Measurements from ENCODE around the gene CCDC91.

Gene CCDC91

DNA sequence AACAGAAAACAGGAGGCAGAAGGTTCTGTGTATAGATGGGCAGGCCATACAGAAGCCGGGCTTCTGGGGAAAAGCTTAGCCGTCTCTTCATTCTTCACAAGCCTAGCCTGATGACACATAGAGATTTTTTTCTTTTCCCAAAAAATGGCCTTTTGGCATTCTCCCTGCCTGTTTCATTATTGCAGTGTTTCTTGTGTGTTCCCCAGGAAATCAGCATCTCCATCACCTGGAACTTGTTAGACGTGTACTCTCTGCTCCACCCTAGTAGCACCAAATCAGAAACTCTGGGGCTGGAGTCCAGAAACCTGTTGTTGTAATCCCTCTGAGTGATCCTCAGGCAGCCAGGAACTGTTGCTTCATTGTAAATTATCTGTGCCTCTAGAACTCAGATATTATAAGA is 388.1 kb downstream of the CCDC91 start:
- Histone ChIP-seq H3K14ac (ENCODE audit: low read length in 2 of 2) (no peak overlapping the region), H2BK5ac (ENCODE audit: low read depth, low read length, poor library complexity, severe bottlenecking) (no peak overlapping the region), H3K4me3 (ENCODE audit: insufficient read depth in 1 of 2, low read depth in 1 of 2, low read length in 2 of 2) (no peak overlapping the region), H2BK12ac (ENCODE audit: low read length in 2 of 2) (no peak overlapping the region), H3K79me1 (replicated peaks; ENCODE audit: low read length, poor library complexity, severe bottlenecking) (no peaks in the 10 kb centered on the region), H3K23ac (ENCODE audit: low read length in 2 of 2) (no peak overlapping the region), H2AK5ac (ENCODE audit: low read length, severe bottlenecking) (no peak overlapping the region), H2AFZ (ENCODE audit: low read depth, low read length) (no peak overlapping the region), H3K27ac (ENCODE audit: low read length, poor library complexity, severe bottlenecking) (no peak overlapping the region), H3K27me3 (ENCODE audit: control insufficient read depth in 1 of 2, insufficient read depth in 1 of 2, low read length in 2 of 2) (no peaks in the 10 kb centered on the region), H2BK15ac (ENCODE audit: low read depth, poor library complexity, severe bottlenecking) (no peak overlapping the region), H2BK120ac (ENCODE audit: low read depth, low read length) (no peak overlapping the region), H3K9ac (ENCODE audit: low read length) (peak overlapping the region; percentile 41), H3K4me1 (ENCODE audit: control insufficient read depth, insufficient read depth, low read depth, low read length) (no peaks in the 10 kb centered on the region), H4K8ac (ENCODE audit: low read length) (no peak overlapping the region), H3K36me3 (ENCODE audit: control insufficient read depth in 1 of 2, insufficient read depth in 2 of 2, low read depth in 1 of 2, low read length in 2 of 2) (no peaks in the 10 kb centered on the region), H3K4ac (ENCODE audit: low read depth in 1 of 2, low read length in 2 of 2) (no peak overlapping the region), H3K18ac (ENCODE audit: low read depth in 1 of 2, low read length in 2 of 2) (no peak overlapping the region), H3K9me3 (ENCODE audit: control insufficient read depth, low read length) (no peaks in the 10 kb centered on the region), H4K91ac (ENCODE audit: low read length) (no peak overlapping the region), H3K4me2 (ENCODE audit: low read length, poor library complexity, severe bottlenecking) (no peak overlapping the region)
- no peak for DNase-seq
- WGBS, result 96% methylated on average over 3 of the region's 3 CpGs

GRCh38 chr12:28578833-28579252 is 388.6 kb downstream of the CCDC91 start:
- H3K9ac ChIP-seq (ENCODE audit: low read length), result no peak overlapping the region
- no peak overlapping the region for H3K4ac ChIP-seq (ENCODE audit: low read depth in 1 of 2, low read length in 2 of 2)
- no peak overlapping the region for H3K18ac ChIP-seq (ENCODE audit: low read depth in 1 of 2, low read length in 2 of 2)
- H3K4me2 ChIP-seq (ENCODE audit: low read length, poor library complexity, severe bottlenecking), result no peak overlapping the region
- WGBS, result 95% methylated on average over 2 of the region's 3 CpGs
- no peak for DNase-seq
- H4K91ac ChIP-seq (ENCODE audit: low read length), result no peak overlapping the region
- no peak overlapping the region for H2AFZ ChIP-seq (ENCODE audit: low read depth, low read length)
- no peaks in the 10 kb centered on the region for H3K4me1 ChIP-seq (ENCODE audit: control insufficient read depth, insufficient read depth, low read depth, low read length)
- no peaks in the 10 kb centered on the region for H3K79me1 ChIP-seq (replicated peaks; ENCODE audit: low read length, poor library complexity, severe bottlenecking)
- no peak overlapping the region for H3K27ac ChIP-seq (ENCODE audit: low read length, poor library complexity, severe bottlenecking)
- no peaks in the 10 kb centered on the region for H3K36me3 ChIP-seq (ENCODE audit: control insufficient read depth in 1 of 2, insufficient read depth in 2 of 2, low read depth in 1 of 2, low read length in 2 of 2)
- no peak overlapping the region for H2BK12ac ChIP-seq (ENCODE audit: low read length in 2 of 2)
- no peak overlapping the region for H3K23ac ChIP-seq (ENCODE audit: low read length in 2 of 2)
- H2BK15ac ChIP-seq (ENCODE audit: low read depth, poor library complexity, severe bottlenecking), result no peak overlapping the region
- no peaks in the 10 kb centered on the region for H3K9me3 ChIP-seq (ENCODE audit: control insufficient read depth, low read length)
- H3K4me3 ChIP-seq (ENCODE audit: insufficient read depth in 1 of 2, low read depth in 1 of 2, low read length in 2 of 2), result no peak overlapping the region
- H2BK5ac ChIP-seq (ENCODE audit: low read depth, low read length, poor library complexity, severe bottlenecking), result no peak overlapping the region
- H2AK5ac ChIP-seq (ENCODE audit: low read length, severe bottlenecking), result no peak overlapping the region
- no peaks in the 10 kb centered on the region for H3K27me3 ChIP-seq (ENCODE audit: control insufficient read depth in 1 of 2, insufficient read depth in 1 of 2, low read length in 2 of 2)
- H4K8ac ChIP-seq (ENCODE audit: low read length), result no peak overlapping the region
- H2BK120ac ChIP-seq (ENCODE audit: low read depth, low read length), result no peak overlapping the region
- H3K14ac ChIP-seq (ENCODE audit: low read length in 2 of 2), result no peak overlapping the region

- DNase-seq, result peak; percentile 37
- H2AFZ ChIP-seq (ENCODE audit: low read depth, low read length), result no peak overlapping the region
- no peak overlapping the region for H3K9ac ChIP-seq (ENCODE audit: low read length)
- no peak overlapping the region for H3K18ac ChIP-seq (ENCODE audit: low read depth in 1 of 2, low read length in 2 of 2)
- H2AK5ac ChIP-seq (ENCODE audit: low read length, severe bottlenecking), result no peak overlapping the region
- no peaks in the 10 kb centered on the region for H3K36me3 ChIP-seq (ENCODE audit: control insufficient read depth in 1 of 2, insufficient read depth in 2 of 2, low read depth in 1 of 2, low read length in 2 of 2)
- no peak overlapping the region for H3K4me3 ChIP-seq (ENCODE audit: insufficient read depth in 1 of 2, low read depth in 1 of 2, low read length in 2 of 2)
- no peak overlapping the region for H3K4ac ChIP-seq (ENCODE audit: low read depth in 1 of 2, low read length in 2 of 2)
- no peak overlapping the region for H4K8ac ChIP-seq (ENCODE audit: low read length)
- no peak overlapping the region for H2BK120ac ChIP-seq (ENCODE audit: low read depth, low read length)
- no peak overlapping the region for H2BK5ac ChIP-seq (ENCODE audit: low read depth, low read length, poor library complexity, severe bottlenecking)
- no peak overlapping the region for H2BK12ac ChIP-seq (ENCODE audit: low read length in 2 of 2)
- no peak overlapping the region for H3K4me2 ChIP-seq (ENCODE audit: low read length, poor library complexity, severe bottlenecking)
- H3K23ac ChIP-seq (ENCODE audit: low read length in 2 of 2), result no peak overlapping the region
- H4K91ac ChIP-seq (ENCODE audit: low read length), result no peak overlapping the region
- WGBS, result 73% methylated on average over 3 of the region's 6 CpGs
- no peaks in the 10 kb centered on the region for H3K4me1 ChIP-seq (ENCODE audit: control insufficient read depth, insufficient read depth, low read depth, low read length)
- no peak overlapping the region for H2BK15ac ChIP-seq (ENCODE audit: low read depth, poor library complexity, severe bottlenecking)
- no peaks in the 10 kb centered on the region for H3K27me3 ChIP-seq (ENCODE audit: control insufficient read depth in 1 of 2, insufficient read depth in 1 of 2, low read length in 2 of 2)
- H3K79me1 ChIP-seq (replicated peaks; ENCODE audit: low read length, poor library complexity, severe bottlenecking), result no peaks in the 10 kb centered on the region
- H3K9me3 ChIP-seq (ENCODE audit: control insufficient read depth, low read length), result no peaks in the 10 kb centered on the region
- H3K14ac ChIP-seq (ENCODE audit: low read length in 2 of 2), result no peak overlapping the region
- no peak overlapping the region for H3K27ac ChIP-seq (ENCODE audit: low read length, poor library complexity, severe bottlenecking)
Measured at GRCh38 chr12:28582672-28583376, 392.6 kb downstream of the CCDC91 start.

DNA sequence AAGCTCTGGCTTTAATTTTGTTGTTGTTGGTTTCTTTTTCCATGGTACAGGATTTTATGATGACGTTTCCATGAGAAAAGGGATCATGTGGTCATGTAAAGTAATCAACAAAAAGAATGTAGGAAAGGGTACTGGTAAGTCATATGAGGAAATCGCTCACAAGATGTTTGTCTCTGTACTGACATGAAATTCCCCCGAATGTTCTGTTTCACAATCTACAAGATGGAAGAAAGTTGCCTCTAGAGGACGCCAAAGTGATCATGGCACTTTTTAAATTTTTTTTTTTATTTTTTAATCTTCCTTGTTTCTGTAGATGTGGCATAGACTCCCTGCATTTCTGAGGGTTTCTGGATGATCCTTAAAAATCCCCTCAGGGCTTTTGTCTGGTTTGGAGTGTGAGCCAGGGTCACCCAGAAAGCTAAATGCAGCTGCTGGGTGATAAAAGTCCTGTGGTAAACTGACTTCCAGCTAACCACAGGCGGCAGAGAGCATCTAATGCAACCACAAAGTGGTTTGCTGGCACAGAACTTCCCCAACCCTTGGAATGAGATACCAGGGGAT is 393.5 kb downstream of the CCDC91 start:
- no peaks in the 10 kb centered on the region for H3K9me3 ChIP-seq (ENCODE audit: control insufficient read depth, low read length)
- peak; percentile 88 for DNase-seq
- H3K4me2 ChIP-seq (ENCODE audit: low read length, poor library complexity, severe bottlenecking), result no peak overlapping the region
- H3K36me3 ChIP-seq (ENCODE audit: control insufficient read depth in 1 of 2, insufficient read depth in 2 of 2, low read depth in 1 of 2, low read length in 2 of 2), result no peaks in the 10 kb centered on the region
- H2AFZ ChIP-seq (ENCODE audit: low read depth, low read length), result no peak overlapping the region
- H3K4me1 ChIP-seq (ENCODE audit: control insufficient read depth, insufficient read depth, low read depth, low read length), result no peaks in the 10 kb centered on the region
- no peak overlapping the region for H3K27ac ChIP-seq (ENCODE audit: low read length, poor library complexity, severe bottlenecking)
- no peak overlapping the region for H4K91ac ChIP-seq (ENCODE audit: low read length)
- no peaks in the 10 kb centered on the region for H3K27me3 ChIP-seq (ENCODE audit: control insufficient read depth in 1 of 2, insufficient read depth in 1 of 2, low read length in 2 of 2)
- H3K4ac ChIP-seq (ENCODE audit: low read depth in 1 of 2, low read length in 2 of 2), result no peak overlapping the region
- WGBS, result 87% methylated on average over 4 of the region's 5 CpGs
- H3K23ac ChIP-seq (ENCODE audit: low read length in 2 of 2), result no peak overlapping the region
- H4K8ac ChIP-seq (ENCODE audit: low read length), result no peak overlapping the region
- H3K9ac ChIP-seq (ENCODE audit: low read length), result no peak overlapping the region
- H3K79me1 ChIP-seq (replicated peaks; ENCODE audit: low read length, poor library complexity, severe bottlenecking), result no peaks in the 10 kb centered on the region
- H3K4me3 ChIP-seq (ENCODE audit: insufficient read depth in 1 of 2, low read depth in 1 of 2, low read length in 2 of 2), result no peak overlapping the region
- H2BK15ac ChIP-seq (ENCODE audit: low read depth, poor library complexity, severe bottlenecking), result no peak overlapping the region
- no peak overlapping the region for H3K18ac ChIP-seq (ENCODE audit: low read depth in 1 of 2, low read length in 2 of 2)
- no peak overlapping the region for H2AK5ac ChIP-seq (ENCODE audit: low read length, severe bottlenecking)
- H3K14ac ChIP-seq (ENCODE audit: low read length in 2 of 2), result no peak overlapping the region
- no peak overlapping the region for H2BK120ac ChIP-seq (ENCODE audit: low read depth, low read length)
- H2BK12ac ChIP-seq (ENCODE audit: low read length in 2 of 2), result no peak overlapping the region
- no peak overlapping the region for H2BK5ac ChIP-seq (ENCODE audit: low read depth, low read length, poor library complexity, severe bottlenecking)

All from mesenchymal stem cell (in vitro differentiated cells and primary cell).